ENCODE measurements around the gene PLVAP. TPM values are rescaled to one million over a fixed set of nuclear protein-coding genes. Genes with fewer than 3 reads are reported as not detected.

PLVAP gene
- total RNA-seq, 4 donors from 2014 or later, result 11.7 to 96.5 (median 50.2) TPM

DNA sequence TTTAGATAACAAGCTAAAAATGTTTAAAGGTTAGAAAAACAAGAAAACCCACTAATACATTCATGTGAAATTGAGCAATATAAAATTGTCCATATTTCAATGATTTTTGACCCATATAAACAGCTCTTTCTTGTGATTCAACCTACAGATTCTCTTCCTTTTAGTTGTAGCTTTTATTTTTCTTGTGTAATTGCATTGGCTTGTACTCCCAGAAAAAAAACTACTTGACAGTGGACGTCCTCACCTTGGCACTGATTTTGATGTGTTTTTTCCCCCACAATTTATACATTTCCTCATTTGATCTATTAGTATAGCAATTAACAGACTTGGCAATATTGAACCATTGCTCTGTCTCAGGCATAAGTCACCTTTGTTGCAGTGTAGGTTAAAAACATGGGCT is 12.1 kb upstream of the PLVAP start:
- no peak for TF ChIP-seq POLR2A (IDR thresholded peaks at IDR 0.05)
- TF ChIP-seq, protein P1, sequence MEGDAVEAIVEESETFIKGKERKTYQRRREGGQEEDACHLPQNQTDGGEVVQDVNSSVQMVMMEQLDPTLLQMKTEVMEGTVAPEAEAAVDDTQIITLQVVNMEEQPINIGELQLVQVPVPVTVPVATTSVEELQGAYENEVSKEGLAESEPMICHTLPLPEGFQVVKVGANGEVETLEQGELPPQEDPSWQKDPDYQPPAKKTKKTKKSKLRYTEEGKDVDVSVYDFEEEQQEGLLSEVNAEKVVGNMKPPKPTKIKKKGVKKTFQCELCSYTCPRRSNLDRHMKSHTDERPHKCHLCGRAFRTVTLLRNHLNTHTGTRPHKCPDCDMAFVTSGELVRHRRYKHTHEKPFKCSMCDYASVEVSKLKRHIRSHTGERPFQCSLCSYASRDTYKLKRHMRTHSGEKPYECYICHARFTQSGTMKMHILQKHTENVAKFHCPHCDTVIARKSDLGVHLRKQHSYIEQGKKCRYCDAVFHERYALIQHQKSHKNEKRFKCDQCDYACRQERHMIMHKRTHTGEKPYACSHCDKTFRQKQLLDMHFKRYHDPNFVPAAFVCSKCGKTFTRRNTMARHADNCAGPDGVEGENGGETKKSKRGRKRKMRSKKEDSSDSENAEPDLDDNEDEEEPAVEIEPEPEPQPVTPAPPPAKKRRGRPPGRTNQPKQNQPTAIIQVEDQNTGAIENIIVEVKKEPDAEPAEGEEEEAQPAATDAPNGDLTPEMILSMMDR (IDR thresholded peaks at IDR 0.05), result no peak
- H3K4me3 ChIP-seq (ENCODE audit: low read depth, poor library complexity, severe bottlenecking), result no peak overlapping the region
- no peak for DNase-seq (ENCODE audit: low spot score in 2 of 2)
- intact Hi-C loops (cut with DNase I; ENCODE audit: low total_unique reads), result loop anchor here (10.0 kb wide), 1 partner anchor 94 kb away; no protein-coding TSS in a partner anchor
- 38 to 39% methylated on average over 1 of the region's 1 CpG for whole genome bisulfite sequencing, 2 donors

DNA sequence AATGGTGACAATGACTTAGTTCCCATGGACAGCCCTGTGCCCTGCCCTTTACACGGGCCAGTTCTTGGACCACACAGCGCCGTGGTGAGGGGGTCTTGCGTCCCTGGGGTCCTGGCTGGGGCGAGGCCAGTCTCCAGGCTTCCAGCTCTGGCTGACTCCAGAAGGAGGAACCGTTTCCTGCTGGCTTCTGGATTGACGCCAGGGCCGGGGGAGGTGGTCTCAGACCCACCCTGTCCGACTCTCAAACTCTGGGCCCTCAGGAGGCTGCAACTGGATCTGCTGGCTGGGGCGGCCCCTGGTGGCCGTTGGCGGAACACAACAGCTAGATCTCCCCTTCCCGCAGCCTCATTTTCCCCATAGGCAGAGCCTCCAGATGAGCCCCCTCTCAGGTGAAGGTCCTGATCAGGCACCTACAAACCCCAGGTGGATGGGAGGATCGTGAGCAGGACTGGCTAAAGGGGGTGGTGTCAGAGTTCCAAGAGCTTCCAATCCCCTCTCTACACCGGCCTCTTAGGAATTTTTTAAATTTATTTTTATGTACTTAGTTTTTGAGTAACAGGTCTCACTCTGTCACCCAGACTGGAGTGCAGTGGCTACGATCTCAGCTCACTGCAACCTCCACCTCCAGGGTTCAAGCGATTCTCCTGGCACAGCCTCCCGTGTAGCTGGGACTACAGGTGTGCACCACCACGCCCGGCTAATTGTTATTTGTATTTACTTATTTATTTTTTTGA is 8.9 kb upstream of the PLVAP start:
- peak in 1 of 2 donors; percentile 91 for DNase-seq (ENCODE audit: low spot score in 2 of 2)
- WGBS, 2 donors, result 34 to 36% methylated on average over 20 of the region's 20 CpGs
- intact Hi-C loops (cut with DNase I; ENCODE audit: low total_unique reads), result loop anchor here (10.0 kb wide), 1 partner anchor 91 kb away; no protein-coding TSS in a partner anchor
- TF ChIP-seq, protein P1 (IDR thresholded peaks at IDR 0.05), result peak in 1 of 3 donors; percentile 61
- TF ChIP-seq POLR2A (IDR thresholded peaks at IDR 0.05), result no peak
- H3K4me3 ChIP-seq (ENCODE audit: low read depth, poor library complexity, severe bottlenecking), result no peak overlapping the region

DNA sequence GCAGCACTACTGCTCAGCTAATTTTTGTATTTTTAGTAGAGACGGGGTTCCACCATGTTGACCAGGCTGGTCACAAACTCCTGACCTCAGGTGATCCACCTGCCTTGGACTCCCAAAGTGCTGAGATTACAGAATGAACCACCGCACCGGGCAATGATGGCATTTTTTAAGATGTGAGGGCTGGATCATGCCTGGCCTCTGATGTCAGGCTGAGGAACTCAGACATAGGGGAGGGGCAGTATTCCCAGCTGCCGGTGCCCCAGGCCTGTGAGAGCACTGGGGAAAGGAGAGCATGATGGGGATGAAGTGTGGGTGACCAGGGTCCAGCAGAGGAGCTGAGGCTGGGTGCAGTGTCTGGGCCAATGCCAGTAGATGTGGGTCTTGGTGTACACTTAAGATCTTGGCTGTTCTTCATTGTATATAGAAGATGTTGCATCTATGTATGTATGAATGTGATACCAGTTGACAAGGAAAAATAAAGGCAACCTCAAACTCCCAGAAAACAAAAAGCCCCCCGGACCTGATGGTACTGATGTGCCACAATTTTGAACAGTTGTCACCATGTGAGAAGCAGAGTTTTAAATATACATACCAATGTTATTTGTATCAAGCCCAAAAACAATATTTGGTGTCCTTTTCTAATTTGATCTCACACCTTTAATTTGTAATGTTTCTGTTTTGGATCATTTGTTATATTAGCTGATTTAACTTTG is 3.4 kb upstream of the PLVAP start:
- WGBS, 2 donors, result 93 to 98% methylated on average over 5 of the region's 5 CpGs
- no peak overlapping the region for H3K4me3 ChIP-seq (ENCODE audit: low read depth, poor library complexity, severe bottlenecking)
- no peak for DNase-seq (ENCODE audit: low spot score in 2 of 2)
- intact Hi-C loops (cut with DNase I; ENCODE audit: low total_unique reads), result loop anchor here (10.0 kb wide), 1 partner anchor 86 kb away; no protein-coding TSS in a partner anchor
- TF ChIP-seq POLR2A (IDR thresholded peaks at IDR 0.05), result no peak
- TF ChIP-seq, protein P1 (IDR thresholded peaks at IDR 0.05), result no peak

DNA sequence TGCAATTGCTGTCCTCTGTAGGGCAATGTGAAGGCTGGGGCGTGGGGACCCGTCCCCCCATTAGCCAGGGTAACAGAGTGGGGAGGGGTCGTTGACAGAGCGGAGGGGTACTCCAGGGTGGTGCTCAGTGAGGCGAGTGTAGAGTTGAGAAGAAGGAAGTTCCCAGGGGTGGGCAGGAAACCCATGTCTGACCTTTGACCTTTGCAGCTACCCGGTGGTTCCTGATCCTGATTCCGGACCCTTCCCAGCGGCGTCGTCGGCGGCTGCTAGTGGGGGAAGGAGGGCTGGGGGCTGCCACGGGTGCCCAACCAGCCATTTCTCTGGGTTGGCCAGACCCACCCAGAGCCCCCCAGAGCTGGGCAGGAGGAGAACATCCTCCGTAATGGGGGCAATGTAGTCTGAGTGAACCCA is 2.1 kb upstream of the PLVAP start:
- 39 to 44% methylated on average over 14 of the region's 14 CpGs for WGBS, 2 donors
- TF ChIP-seq, protein P1 (IDR thresholded peaks at IDR 0.05), result no peak
- TF ChIP-seq POLR2A (IDR thresholded peaks at IDR 0.05), result no peak
- H3K4me3 ChIP-seq (ENCODE audit: low read depth, poor library complexity, severe bottlenecking), result no peak overlapping the region
- DNase-seq (ENCODE audit: low spot score in 2 of 2), result no peak
- intact Hi-C loops (cut with DNase I; ENCODE audit: low total_unique reads), result no loop called here

DNA sequence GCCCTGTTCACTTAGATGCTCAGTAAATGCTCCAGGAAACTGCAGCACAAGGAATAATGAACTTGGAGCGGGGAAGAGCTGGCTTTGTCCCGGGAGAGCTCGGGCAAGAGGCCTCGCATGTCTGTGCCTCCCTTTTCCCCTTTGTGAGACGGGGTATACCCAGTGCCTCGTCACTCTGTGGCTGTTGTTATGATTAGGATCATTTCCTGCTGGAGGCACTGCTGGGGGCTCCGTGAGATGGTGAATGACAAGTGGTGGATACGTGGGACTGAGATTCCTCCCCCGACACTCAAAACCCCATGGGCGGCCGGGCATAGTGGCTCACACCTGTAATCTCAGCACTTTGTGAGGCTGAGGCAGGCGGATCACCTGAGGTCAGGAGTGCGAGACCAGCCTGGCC is 1.1 kb upstream of the PLVAP start:
- H3K4me3 ChIP-seq (ENCODE audit: low read depth, poor library complexity, severe bottlenecking), result no peak overlapping the region
- 59 to 68% methylated on average over 13 of the region's 13 CpGs for WGBS, 2 donors
- intact Hi-C loops (cut with DNase I; ENCODE audit: low total_unique reads), result no loop called here
- DNase-seq (ENCODE audit: low spot score in 2 of 2), result no peak
- TF ChIP-seq, protein P1 (IDR thresholded peaks at IDR 0.05), result no peak
- no peak for TF ChIP-seq POLR2A (IDR thresholded peaks at IDR 0.05)

Measured in lower leg skin (tissue), 4 donors.